ENCODE measurements around the gene FABP2. TPM values are rescaled to one million over a fixed set of nuclear protein-coding genes. Genes with fewer than 3 reads are reported as not detected.
"Not testable (repeated sequence)": the region's sequence is repeated elsewhere in the genome, so short reads cannot be mapped to it uniquely, and the experiment has no call there.

Gene FABP2
- total and polyA plus RNA-seq, 2 of the 8 experiments (the other 6 are each of a cell fraction or from before 2014, with no cell fraction given), result not detected

DNA sequence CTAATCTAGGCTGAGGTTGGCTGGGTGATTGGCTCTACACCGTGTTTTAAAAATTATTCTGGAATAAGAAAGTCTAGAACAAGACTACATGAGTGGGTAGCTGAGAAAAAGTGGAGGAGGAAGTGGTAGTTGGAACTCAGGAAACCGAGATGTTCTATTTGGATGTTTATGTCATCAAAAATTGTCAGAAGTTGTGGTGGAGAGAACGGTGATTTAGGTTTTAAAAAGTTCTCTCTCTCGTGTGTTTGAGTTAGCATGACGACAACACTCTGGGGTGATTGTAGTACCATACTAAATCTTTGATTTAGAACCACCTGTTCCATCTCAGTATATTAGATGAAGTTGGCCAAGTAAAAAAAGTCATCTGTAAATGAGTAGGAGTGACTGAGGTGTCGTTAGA lies 41.4 kb upstream of the FABP2 start:
- not testable (repeated sequence) for H3K4me1 ChIP-seq (replicated peaks in 1 of 4; ENCODE audit: control insufficient read depth in 3 of 4, insufficient read depth in 4 of 4, low read length in 3 of 4); FAIRE-seq

DNA sequence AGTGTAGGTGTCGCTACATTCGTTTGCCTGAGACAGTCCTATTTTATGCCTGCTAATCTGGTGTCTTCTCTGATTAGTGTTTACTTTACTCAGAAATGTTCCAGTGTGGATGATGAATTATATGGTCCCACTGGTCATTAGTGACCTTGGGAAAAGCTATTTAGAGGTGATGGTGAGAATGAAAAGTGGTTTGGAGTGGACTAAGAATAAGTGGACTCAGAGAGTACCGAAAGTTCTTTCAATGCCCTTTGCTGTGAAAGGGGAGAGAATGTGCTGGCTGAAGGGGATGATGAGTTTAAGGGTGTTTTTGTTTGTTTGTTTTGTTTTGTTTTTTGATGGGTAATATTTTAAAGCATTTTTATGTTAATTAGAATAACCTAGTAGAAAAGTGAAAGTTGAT lies 40.5 kb upstream of the FABP2 start:
- H3K36me3 ChIP-seq (ENCODE audit: control insufficient read depth in 2 of 4, insufficient read depth in 4 of 4, low read length in 3 of 4); H3K27ac ChIP-seq (ENCODE audit: low read depth, low read length); H4K91ac ChIP-seq (replicated peaks; ENCODE audit: insufficient read length, low read length); H3K9ac ChIP-seq (replicated peaks in 1 of 4; ENCODE audit: extremely low read depth in 1 of 4, low read depth in 3 of 4, low read length in 3 of 4); H3K79me1 ChIP-seq (ENCODE audit: low read depth, low read length); H2AFZ ChIP-seq (ENCODE audit: low read length); H2BK15ac ChIP-seq (ENCODE audit: low read length); H2BK5ac ChIP-seq (ENCODE audit: low read depth, low read length); H3K9me3 ChIP-seq (ENCODE audit: insufficient read depth in 2 of 2, low read depth in 1 of 2, low read length in 1 of 2); H3K4me2 ChIP-seq (ENCODE audit: insufficient read depth in 1 of 2, low read depth in 2 of 2, low read length in 2 of 2); H2BK20ac ChIP-seq (ENCODE audit: low read length); CTCF ChIA-PET (ENCODE audit: partially characterized antibody); H4K8ac ChIP-seq (ENCODE audit: extremely low read depth, insufficient read depth, low read length); H2AK5ac ChIP-seq (ENCODE audit: low read depth, low read length); H4K5ac ChIP-seq (ENCODE audit: insufficient read length, low read depth, low read length); H4K20me1 ChIP-seq (replicated peaks in 1 of 2; ENCODE audit: control insufficient read depth in 1 of 2, insufficient read depth in 2 of 2, low read length in 2 of 2); H3K4me3 ChIP-seq (ENCODE audit: extremely low read depth in 1 of 4, insufficient read depth in 2 of 4, low read depth in 3 of 4, low read length in 4 of 4); H3K4ac ChIP-seq (replicated peaks; ENCODE audit: insufficient read length, low read depth, low read length); DNase-seq (ENCODE audit: low read depth in 1 of 2, low spot score in 2 of 2); H3K27me3 ChIP-seq (replicated peaks in 1 of 4; ENCODE audit: control insufficient read depth in 3 of 4, extremely low read depth in 1 of 4, insufficient read depth in 3 of 4, low read length in 3 of 4); POLR2A ChIA-PET (ENCODE audit: partially characterized antibody); H3K56ac ChIP-seq (replicated peaks; ENCODE audit: insufficient read length, low read depth, low read length); H3K23me2 ChIP-seq (ENCODE audit: low read depth, low read length); FAIRE-seq; H3K4me1 ChIP-seq (replicated peaks in 1 of 4; ENCODE audit: control insufficient read depth in 3 of 4, insufficient read depth in 4 of 4, low read length in 3 of 4); H3K23ac ChIP-seq (ENCODE audit: insufficient read length); H3K79me2 ChIP-seq (ENCODE audit: control insufficient read depth in 1 of 2, insufficient read depth in 2 of 2, low read length in 2 of 2); H2BK120ac ChIP-seq (replicated peaks; ENCODE audit: low read depth, low read length); H3K18ac ChIP-seq (ENCODE audit: extremely low read depth, low read length); H2BK12ac ChIP-seq (ENCODE audit: low read depth, low read length); H3K14ac ChIP-seq (ENCODE audit: insufficient read length): not testable (repeated sequence)
- WGBS, 2 experiments (ENCODE audit: extremely low coverage in 1 of 2, insufficient coverage in 1 of 2, insufficient read length in 1 of 2, insufficient replicate concordance in 2 of 2, low coverage in 1 of 2, low lambda C conversion rate in 2 of 2, missing lambda C conversion rate in 1 of 2), result 97% methylated on average over 3 of the region's 3 CpGs; no CpG with 5 or more reads in 1 of the 2 experiments

More for the DNA sequence above, 41.4 kb upstream of the FABP2 start:
- H3K36me3 ChIP-seq (ENCODE audit: control insufficient read depth in 2 of 4, insufficient read depth in 4 of 4, low read length in 3 of 4); H3K9me3 ChIP-seq (ENCODE audit: insufficient read depth in 2 of 2, low read depth in 1 of 2, low read length in 1 of 2); CTCF ChIA-PET (ENCODE audit: partially characterized antibody); H4K91ac ChIP-seq (replicated peaks; ENCODE audit: insufficient read length, low read length); H4K8ac ChIP-seq (ENCODE audit: extremely low read depth, insufficient read depth, low read length); H3K4me2 ChIP-seq (ENCODE audit: insufficient read depth in 1 of 2, low read depth in 2 of 2, low read length in 2 of 2); H3K18ac ChIP-seq (ENCODE audit: extremely low read depth, low read length); H4K20me1 ChIP-seq (replicated peaks in 1 of 2; ENCODE audit: control insufficient read depth in 1 of 2, insufficient read depth in 2 of 2, low read length in 2 of 2); H3K27me3 ChIP-seq (replicated peaks in 1 of 4; ENCODE audit: control insufficient read depth in 3 of 4, extremely low read depth in 1 of 4, insufficient read depth in 3 of 4, low read length in 3 of 4); POLR2A ChIA-PET (ENCODE audit: partially characterized antibody); H2AFZ ChIP-seq (ENCODE audit: low read length); H2BK5ac ChIP-seq (ENCODE audit: low read depth, low read length); H2BK120ac ChIP-seq (replicated peaks; ENCODE audit: low read depth, low read length); H3K27ac ChIP-seq (ENCODE audit: low read depth, low read length); H2BK12ac ChIP-seq (ENCODE audit: low read depth, low read length); H2AK5ac ChIP-seq (ENCODE audit: low read depth, low read length); DNase-seq (ENCODE audit: low read depth in 1 of 2, low spot score in 2 of 2); H3K56ac ChIP-seq (replicated peaks; ENCODE audit: insufficient read length, low read depth, low read length); H3K23ac ChIP-seq (ENCODE audit: insufficient read length); H3K23me2 ChIP-seq (ENCODE audit: low read depth, low read length); H4K5ac ChIP-seq (ENCODE audit: insufficient read length, low read depth, low read length); H3K4ac ChIP-seq (replicated peaks; ENCODE audit: insufficient read length, low read depth, low read length); H3K14ac ChIP-seq (ENCODE audit: insufficient read length); H2BK20ac ChIP-seq (ENCODE audit: low read length); H2BK15ac ChIP-seq (ENCODE audit: low read length); H3K79me2 ChIP-seq (ENCODE audit: control insufficient read depth in 1 of 2, insufficient read depth in 2 of 2, low read length in 2 of 2); H3K4me3 ChIP-seq (ENCODE audit: extremely low read depth in 1 of 4, insufficient read depth in 2 of 4, low read depth in 3 of 4, low read length in 4 of 4); H3K9ac ChIP-seq (replicated peaks in 1 of 4; ENCODE audit: extremely low read depth in 1 of 4, low read depth in 3 of 4, low read length in 3 of 4); H3K79me1 ChIP-seq (ENCODE audit: low read depth, low read length): not testable (repeated sequence)
- WGBS, 2 experiments (ENCODE audit: extremely low coverage in 1 of 2, insufficient coverage in 1 of 2, insufficient read length in 1 of 2, insufficient replicate concordance in 2 of 2, low coverage in 1 of 2, low lambda C conversion rate in 2 of 2, missing lambda C conversion rate in 1 of 2), result 88% methylated on average over 6 of the region's 6 CpGs; no CpG with 5 or more reads in 1 of the 2 experiments

All from H1 (cell line).